B cell (primary cell): ENCODE measurements around the gene HDLBP. TPM values are rescaled to one million over a fixed set of nuclear protein-coding genes. Genes with fewer than 3 reads are reported as not detected.

Experiments used
- ATAC-seq: fragments of 200-7000 bp; cut with Tn5 transposase; one replicate; pipeline ENCODE4 v1.10.0; 2021; ENCODE audit warnings: low read depth, mild to moderate bottlenecking, moderate number of reproducible peaks, moderate library complexity
- CTCF ChIA-PET: fragments of 350-600 bp; sonication (Branson Sonifier 250); formaldehyde crosslinking; loops from one replicate; lab custom pipeline; 2021; ENCODE audit warnings: antibody characterized with exemption, inconsistent platforms; lab: Charles Lee
- POLR2A ChIA-PET: fragments of 350-600 bp; sonication (Branson Sonifier 250); formaldehyde crosslinking; loops from one replicate; lab custom pipeline; 2021; ENCODE audit warnings: antibody characterized with exemption; lab: Charles Lee
- DNase-seq: peaks from one replicate; pipeline ENCODE4 v3.0.0; 2013
- H2AFZ ChIP-seq: 2 replicates; pipeline ENCODE4 v1.6.1; 2012; ENCODE audit warnings: mild to moderate bottlenecking, low read depth, low read length; ENCODE audit not compliant: insufficient read depth, poor library complexity, severe bottlenecking
- H3K27ac ChIP-seq, 2 donors: 1 replicate in 1 of 2; 2 replicates in 1 of 2; pipeline ENCODE4 v1.5.1; 2012 to 2013; ENCODE audit warnings: low read length in 2 of 2, mild to moderate bottlenecking in 2 of 2, moderate library complexity in 1 of 2
- H3K27me3 ChIP-seq, 4 experiments: fragments of 200-600 bp in 1 of 4; sonication (generic) in 1 of 4; replicated peaks in 1 of 4; 1 replicate in 2 of 4; 2 replicates in 2 of 4; pipeline versions ENCODE4 v1.6.1 to v1.7.0; 2013 to 2016; ENCODE audit warnings: low read length in 3 of 4, mild to moderate bottlenecking in 2 of 4, mixed read lengths in 1 of 4, moderate library complexity in 1 of 4; ENCODE audit not compliant: insufficient read depth in 4 of 4, control insufficient read depth in 3 of 4; ENCODE audit errors: control extremely low read depth in 1 of 4
- H3K36me3 ChIP-seq, 2 experiments: replicated peaks in 1 of 2; 1 replicate in 1 of 2; 2 replicates in 1 of 2; pipeline versions ENCODE4 v1.6.1 to v1.7.1; 2013; ENCODE audit warnings: low read length in 1 of 2; ENCODE audit not compliant: insufficient read depth in 2 of 2, control insufficient read depth in 1 of 2; ENCODE audit errors: control extremely low read depth in 1 of 2, extremely low read depth in 1 of 2
- H3K4me1 ChIP-seq, 2 donors: fragments of 200-600 bp in 1 of 2; sonication (generic) in 1 of 2; 1 replicate in 1 of 2; 2 replicates in 1 of 2; pipeline versions ENCODE4 v1.5.1 to v1.6.1; 2013 to 2017; ENCODE audit warnings: low read length in 2 of 2; ENCODE audit not compliant: control insufficient read depth in 2 of 2, insufficient read depth in 2 of 2
- H3K4me2 ChIP-seq: replicated peaks from 2 replicates; pipeline ENCODE3; 2012; ENCODE audit warnings: mild to moderate bottlenecking, low read depth, low read length; ENCODE audit not compliant: poor library complexity, severe bottlenecking
- H3K4me3 ChIP-seq, 5 experiments: fragments of 200-600 bp in 1 of 5; sonication (generic) in 1 of 5; 1 replicate in 3 of 5; 2 replicates in 2 of 5; pipeline versions ENCODE4 v1.5.1 to v1.7.0; 2011 to 2016; ENCODE audit warnings: low read length in 4 of 5, mild to moderate bottlenecking in 4 of 5, low read depth in 2 of 5, control low read depth in 1 of 5, moderate library complexity in 1 of 5; ENCODE audit not compliant: insufficient read depth in 1 of 5; ENCODE audit errors: control extremely low read depth in 1 of 5, extremely low read depth in 1 of 5
- H3K79me2 ChIP-seq: fragments of 200-600 bp; sonication (generic); one replicate; pipeline ENCODE4 v1.6.0; 2016; ENCODE audit warnings: low read length; ENCODE audit not compliant: control insufficient read depth, insufficient read depth
- H3K9ac ChIP-seq: fragments of 200-600 bp; sonication (generic); 2 replicates; pipeline ENCODE4 v1.6.1; 2017; ENCODE audit warnings: mild to moderate bottlenecking, low read length, moderate library complexity
- H3K9me3 ChIP-seq, 3 donors: one replicate each; pipeline versions ENCODE4 v1.6.1 to v1.7.1; 2013; ENCODE audit warnings: low read length in 2 of 3; ENCODE audit not compliant: control insufficient read depth in 2 of 3, insufficient read depth in 1 of 3; ENCODE audit errors: control extremely low read depth in 1 of 3
- H4K20me1 ChIP-seq: 2 replicates; pipeline ENCODE4 v1.6.0; 2012; ENCODE audit warnings: mild to moderate bottlenecking, low read length; ENCODE audit not compliant: insufficient read depth, control insufficient read depth, poor library complexity, severe bottlenecking
- H3K27ac Mint-ChIP-seq: one replicate; pipeline ENCODE4 v1.8.0; 2021; ENCODE audit warnings: mixed read lengths
- H3K27me3 Mint-ChIP-seq: one replicate; pipeline ENCODE4 v1.8.0; 2021; ENCODE audit warnings: mixed read lengths
- H3K4me1 Mint-ChIP-seq: one replicate; pipeline ENCODE4 v1.8.0; 2021; ENCODE audit warnings: mixed read lengths
- H3K4me3 Mint-ChIP-seq: one replicate; pipeline ENCODE4 v1.8.0; 2021; ENCODE audit warnings: mixed read lengths
- H3K9me3 Mint-ChIP-seq: one replicate; pipeline ENCODE4 v1.8.0; 2022; ENCODE audit warnings: mixed read lengths; ENCODE audit not compliant: insufficient read depth
- CTCF ChIP-seq: fragments of 200-600 bp; IDR thresholded peaks from one replicate; pipeline ENCODE4 v1.8.0; 2022; ENCODE audit warnings: antibody characterized with exemption, mild to moderate bottlenecking
- EZH2 ChIP-seq: IDR thresholded peaks from 2 replicates; pipeline ENCODE4 v1.6.1; 2012; ENCODE audit warnings: borderline replicate concordance, low read depth, mild to moderate bottlenecking, moderate library complexity, low read length; ENCODE audit not compliant: insufficient read depth, poor library complexity, severe bottlenecking
- WGBS: methylation state at CpG from one replicate; pipeline ENCODE4 v1.1.5; 2013; ENCODE audit warnings: missing lambda C conversion rate; ENCODE audit not compliant: insufficient coverage; 5-methylcytosine and 5-hydroxymethylcytosine counted together
- intact Hi-C: fragments of 100-400 bp; cut with micrococcal nuclease; formaldehyde crosslinking; loops from one replicate; pipeline ENCODE4 v1.10.0; 2022
- polyA plus RNA-seq: library from polyadenylated mRNA; depleted of rRNA; stranded (reverse); fragments of >200 nt; gene quantifications from 2 replicates; pipeline ENCODE4 v1.2.3, GENCODE V29; 2012
- total RNA-seq, 2 donors: library from RNA; stranded (reverse); fragments of 120-200 nt in 1 of 2; gene quantifications; 1 replicate in 1 of 2; 2 replicates in 1 of 2; pipeline versions ENCODE4 v1.2.3 to v1.2.4, GENCODE V29; 2013 to 2022

Gene HDLBP
- total and polyA plus RNA-seq, 2 donors (not counting 1 experiment from before 2014, with no cell fraction given) = 55.1 to 127 TPM

DNA sequence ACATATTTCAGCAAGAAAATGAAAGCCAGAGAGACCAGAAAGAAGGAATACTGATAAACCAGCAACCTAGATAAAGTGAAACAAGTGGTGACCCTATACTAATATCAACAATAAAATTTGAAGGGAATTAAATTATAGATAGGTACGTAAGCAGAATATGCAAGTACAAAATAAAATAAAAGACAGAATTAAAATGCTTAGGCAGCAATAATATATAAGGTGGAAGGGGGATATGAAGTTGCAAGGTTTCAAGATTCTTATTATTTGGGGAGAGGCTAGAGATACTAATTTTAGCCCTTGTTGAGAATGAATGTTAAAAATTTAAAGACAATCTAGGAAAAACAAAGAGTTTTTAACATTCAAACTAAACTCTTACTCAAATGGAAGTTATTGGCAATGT is 39.6 kb downstream of the HDLBP start:
- H3K27me3 ChIP-seq = no peaks in the 10 kb centered on the region
- Mint-ChIP-seq H3K9me3 (no peaks in the 10 kb centered on the region), H3K4me3 (no peak overlapping the region), H3K27me3 (no peaks in the 10 kb centered on the region), H3K4me1 (peaks cover 30% of the 10 kb centered on the region), H3K27ac (no peak overlapping the region)
- TF ChIP-seq EZH2 (no peak), CTCF (no peak)
- no peak overlapping the region for H3K4me2 ChIP-seq
- H3K27ac ChIP-seq = no peak overlapping the region
- CTCF ChIA-PET = interaction anchor here (0.9 to 1.2 kb wide), 2 partner anchors 9 to 29 kb away, joined by 3 to 4 read pairs; no protein-coding TSS in a partner anchor
- H3K79me2 ChIP-seq = peaks cover 59% of the 10 kb centered on the region
- peaks cover 35% of the 10 kb centered on the region for H4K20me1 ChIP-seq
- H3K36me3 ChIP-seq = no peaks in the 10 kb centered on the region
- H2AFZ ChIP-seq = no peak overlapping the region
- intact Hi-C loops = no loop called here
- POLR2A ChIA-PET = no interaction called here
- WGBS = no CpG with 5 or more reads among the region's 1 CpG
- ATAC-seq = no peak
- H3K9ac ChIP-seq = no peak overlapping the region
- peaks cover 12 to 16% of the 10 kb centered on the region in 2 donors for H3K4me1 ChIP-seq
- no peak overlapping the region for H3K4me3 ChIP-seq
- no peaks in the 10 kb centered on the region for H3K9me3 ChIP-seq
- no peak for DNase-seq

DNA sequence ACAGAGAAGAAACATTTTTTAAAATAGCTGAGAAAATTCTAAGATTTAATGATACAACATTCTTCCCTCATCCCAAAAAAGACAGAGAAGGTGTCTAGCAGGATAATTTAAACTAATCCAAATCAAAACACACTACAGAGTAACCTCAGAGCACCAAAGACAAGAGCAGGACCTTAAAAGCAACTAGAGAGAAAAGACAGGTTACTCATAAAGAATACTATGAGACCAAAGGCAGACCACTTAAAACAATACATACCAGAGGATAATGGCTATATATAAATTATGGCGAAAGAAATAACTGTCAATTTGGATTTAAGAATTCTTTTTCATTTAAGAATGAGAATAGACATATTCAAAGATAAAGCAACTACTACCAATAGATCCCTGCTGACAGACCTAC is 40.0 kb downstream of the HDLBP start:
- no peaks in the 10 kb centered on the region for H3K27me3 Mint-ChIP-seq
- peaks cover 29% of the 10 kb centered on the region for H3K4me1 Mint-ChIP-seq
- H3K9me3 Mint-ChIP-seq = no peaks in the 10 kb centered on the region
- no peak overlapping the region for H3K9ac ChIP-seq
- H3K4me3 ChIP-seq = no peak overlapping the region
- peaks cover 12 to 20% of the 10 kb centered on the region in 2 donors for H3K4me1 ChIP-seq
- peaks cover 39% of the 10 kb centered on the region for H4K20me1 ChIP-seq
- no peak overlapping the region for H3K27ac ChIP-seq
- intact Hi-C loops = no loop called here
- no peaks in the 10 kb centered on the region for H3K9me3 ChIP-seq
- POLR2A ChIA-PET = interaction anchor here (0.6 to 0.7 kb wide), 2 partner anchors 40 to 232 kb away, joined by 3 read pairs; partner anchors contain the start of gene HDLBP
- WGBS = no CpG with 5 or more reads among the region's 1 CpG
- H3K27me3 ChIP-seq = no peaks in the 10 kb centered on the region
- no peak overlapping the region for H2AFZ ChIP-seq
- H3K36me3 ChIP-seq = no peaks in the 10 kb centered on the region
- no peak for TF ChIP-seq CTCF
- TF ChIP-seq EZH2 = no peak
- H3K79me2 ChIP-seq = peaks cover 60% of the 10 kb centered on the region
- ATAC-seq (no peak), DNase-seq (no peak)
- no peak overlapping the region for H3K4me2 ChIP-seq
- CTCF ChIA-PET = interaction anchor here (0.9 kb wide), 1 partner anchor 29 kb away, joined by 3 read pairs; no protein-coding TSS in a partner anchor
- H3K27ac Mint-ChIP-seq = no peak overlapping the region
- no peak overlapping the region for H3K4me3 Mint-ChIP-seq
